Motor neuron (in vitro differentiated cells): ENCODE data around the gene UTP14A. TPM values are rescaled to one million over a fixed set of nuclear protein-coding genes. Genes with fewer than 3 reads are reported as not detected.

Experiments used
- ATAC-seq, 8 experiments: fragments of 200-7000 bp; cut with Tn5 transposase; replicated peaks in 6 of 8; 2 replicates each; pipeline ENCODE4 v1.8.0; 2021; ENCODE audit warnings: mild to moderate bottlenecking in 8 of 8, moderate library complexity in 8 of 8
- H3K27ac ChIP-seq, 2 donors: fragments of 250-450 bp; sonication (Bioruptor Pico); 2 replicates each; pipeline ENCODE4 v1.9.0; 2021; ENCODE audit warnings: antibody characterized with exemption in 2 of 2, mild to moderate bottlenecking in 2 of 2, moderate library complexity in 1 of 2
- H3K4me1 ChIP-seq, 2 donors: fragments of 250-450 bp; sonication (Bioruptor Pico); replicated peaks in 1 of 2; 2 replicates each; pipeline ENCODE4 v1.6.1; 2021; ENCODE audit warnings: antibody characterized with exemption in 2 of 2, mild to moderate bottlenecking in 2 of 2, moderate library complexity in 1 of 2
- H3K4me3 ChIP-seq, 5 donors: fragments of 250-450 bp; sonication (Bioruptor Pico); 2 replicates each; pipeline ENCODE4 v1.9.0; 2021; ENCODE audit warnings: antibody characterized with exemption in 5 of 5, mild to moderate bottlenecking in 5 of 5, moderate library complexity in 4 of 5
- WGBS, 10 experiments: fragments of 450-650 bp; shearing (Covaris generic); methylation state at CpG; one replicate each; pipeline ENCODE4 v1.0.0; 2022; 5-methylcytosine and 5-hydroxymethylcytosine counted together
- in situ Hi-C, 9 experiments: fragments of 400-800 bp; cut with MboI; loops; one replicate each; pipeline ENCODE4 v1.15.0; 2021; ENCODE audit warnings: low sequenced_read_pairs in 9 of 9, low pct_unique_long_range_greater_than_20kb in 2 of 9; ENCODE audit not compliant: unreplicated experiment in 9 of 9
- total RNA-seq, 8 experiments: library from RNA; unstranded; fragments of 300-600 nt; gene quantifications; 2 replicates each; pipeline versions ENCODE4 v1.2.3 to v1.2.4, GENCODE V29; 2022

Gene UTP14A
- total RNA-seq, 8 experiments from 2014 or later: 10.2 to 38.1 (median 19.7) TPM

DNA sequence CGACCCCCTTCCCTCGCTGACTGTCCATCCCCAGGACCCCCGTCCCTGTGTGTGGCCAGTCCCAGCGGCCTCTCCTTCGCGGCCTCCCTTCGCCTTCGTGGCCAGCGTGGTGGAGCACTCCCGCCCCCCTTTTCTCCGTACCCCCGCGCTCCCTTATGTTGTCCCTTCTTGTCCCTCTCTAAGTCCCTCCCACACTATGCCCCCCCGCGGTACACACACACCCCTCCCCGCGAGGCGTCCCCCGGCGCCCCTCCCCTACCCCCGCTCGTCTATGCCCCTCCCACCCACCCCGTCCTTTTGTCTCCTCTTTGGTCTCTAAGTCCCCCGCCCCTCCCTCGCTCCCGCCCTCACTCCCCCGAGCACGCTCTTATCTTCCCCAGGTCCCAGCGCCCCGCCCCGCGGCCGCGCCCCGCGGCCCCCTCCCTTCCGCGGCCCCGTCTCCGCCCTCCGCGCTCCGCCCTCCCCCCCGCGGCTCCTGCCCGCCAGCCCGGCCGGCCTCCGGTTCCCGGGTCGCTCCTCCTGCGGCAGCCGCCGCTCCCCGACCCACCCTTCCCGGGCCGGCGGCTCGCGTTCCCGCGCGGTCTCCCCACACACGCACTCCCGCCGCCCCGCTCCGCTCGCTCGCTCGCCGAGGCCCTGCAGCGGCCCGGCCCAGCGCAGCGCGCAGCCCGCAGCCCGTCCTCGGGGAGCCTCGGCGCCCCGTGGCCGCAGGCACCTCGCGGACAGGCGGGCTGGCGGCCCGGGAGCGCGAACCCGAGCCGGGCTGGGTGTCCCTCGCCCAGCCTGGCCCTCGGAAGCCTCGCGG lies 26.3 kb downstream of the UTP14A start:
- peak overlapping the region; percentile 86 to 95 for H3K27ac ChIP-seq
- peaks cover 0 to 2% of the 10 kb centered on the region in 2 donors for H3K4me1 ChIP-seq
- no CpG with 5 or more reads among the region's 97 CpGs for WGBS, 10 experiments
- peak; percentile 41 to 69 (median 59) for ATAC-seq
- in situ Hi-C loops: loop anchor here in 2 of 9 experiments (25.0 kb wide), 1 partner anchor 105 kb away; no protein-coding TSS in a partner anchor
- H3K4me3 ChIP-seq: peak overlapping the region; percentile 46 to 74 (median 58)

DNA sequence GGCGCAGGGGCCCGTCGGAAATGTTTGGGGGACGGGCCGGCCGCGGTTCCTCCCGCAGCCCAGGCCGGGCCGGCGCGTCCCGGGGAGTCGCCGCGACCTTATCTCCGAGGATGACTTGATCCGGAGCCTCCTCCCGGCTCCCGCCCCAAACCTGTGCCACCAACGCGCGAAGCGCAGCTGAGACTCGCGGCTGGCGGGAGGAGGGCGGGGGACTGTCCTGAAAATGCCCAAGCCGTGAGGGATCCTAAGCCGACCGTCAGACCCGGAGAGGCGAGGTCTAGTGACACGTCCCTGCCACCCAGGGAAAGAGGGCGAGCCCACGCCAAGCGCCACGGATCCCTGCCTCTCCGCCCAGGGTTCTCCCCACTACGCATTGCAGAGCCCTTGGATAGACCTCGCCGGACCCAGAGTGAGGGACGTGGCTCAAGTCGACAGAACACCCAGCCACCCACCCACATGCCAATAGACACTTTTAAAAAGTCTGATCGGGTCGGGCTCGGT lies 26.9 kb downstream of the UTP14A start:
- in situ Hi-C loops: loop anchor here in 2 of 9 experiments (25.0 kb wide), 1 partner anchor 104 kb away; no protein-coding TSS in a partner anchor
- Histone ChIP-seq H3K27ac (peak overlapping the region; percentile 20 to 69), H3K4me1 (peaks cover 0 to 2% of the 10 kb centered on the region in 2 donors), H3K4me3 (peak overlapping the region; percentile 46 to 74 (median 58))
- peak in 6 of 8 experiments; percentile 1 to 7 (median 2) for ATAC-seq
- WGBS, 10 experiments: no CpG with 5 or more reads among the region's 47 CpGs

DNA sequence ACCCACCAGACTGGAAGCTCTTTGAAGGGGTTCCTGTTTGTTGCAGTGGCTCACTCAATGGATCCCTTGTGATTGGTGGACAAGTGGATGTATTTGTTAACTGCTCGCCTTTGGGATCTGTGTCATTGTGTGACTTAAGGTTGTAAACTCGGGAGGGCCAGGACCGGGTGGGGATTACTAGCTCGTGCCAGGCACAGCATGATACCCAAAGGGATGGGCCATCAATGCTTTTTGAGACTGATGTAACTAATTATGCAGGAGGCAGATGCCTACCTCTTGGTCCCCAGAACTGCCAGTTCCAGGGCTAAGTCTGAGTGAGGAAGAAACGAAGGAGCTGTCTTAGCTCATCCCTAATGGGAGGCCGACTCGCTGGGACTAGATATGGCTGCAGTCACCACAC lies 27.7 kb downstream of the UTP14A start:
- 0 to 73% (median 13%) methylated on average over 1 to 4 of the region's 7 CpGs; no CpG with 5 or more reads in 4 of the 10 experiments for WGBS, 10 experiments
- in situ Hi-C loops: loop anchor here in 2 of 9 experiments (25.0 kb wide), 1 partner anchor 104 kb away; no protein-coding TSS in a partner anchor
- Histone ChIP-seq H3K4me1 (peaks cover 0 to 2% of the 10 kb centered on the region in 2 donors), H3K27ac (no peak overlapping the region), H3K4me3 (no peak overlapping the region)
- no peak for ATAC-seq

DNA sequence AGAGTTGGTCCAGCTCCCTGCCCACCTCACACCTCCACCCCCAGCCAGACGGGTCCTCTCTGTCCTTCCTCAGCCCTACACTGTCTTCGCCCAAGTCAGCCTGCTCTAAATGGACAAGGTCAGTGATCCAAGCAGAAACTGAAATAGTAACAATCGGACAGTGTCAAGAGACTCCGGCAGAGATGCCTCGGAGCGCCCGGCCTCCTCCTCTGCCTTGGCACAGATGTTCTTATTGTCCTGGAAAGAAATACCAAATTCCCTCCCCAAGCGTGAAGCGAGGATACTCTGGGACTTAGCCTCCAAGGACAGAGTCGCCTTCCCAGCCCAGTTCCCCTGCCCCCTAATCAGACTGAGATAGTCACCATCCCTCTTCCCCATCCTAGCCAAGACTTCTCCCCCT lies 28.5 kb downstream of the UTP14A start:
- Histone ChIP-seq H3K4me1 (peaks cover 0 to 2% of the 10 kb centered on the region in 2 donors), H3K27ac (no peak overlapping the region), H3K4me3 (no peak overlapping the region)
- in situ Hi-C loops: loop anchor here in 2 of 9 experiments (25.0 kb wide), 1 partner anchor 103 kb away; no protein-coding TSS in a partner anchor
- no peak for ATAC-seq
- WGBS, 10 experiments: 20 to 47% (median 39%) methylated on average over 1 to 10 of the region's 10 CpGs; no CpG with 5 or more reads in 6 of the 10 experiments

DNA sequence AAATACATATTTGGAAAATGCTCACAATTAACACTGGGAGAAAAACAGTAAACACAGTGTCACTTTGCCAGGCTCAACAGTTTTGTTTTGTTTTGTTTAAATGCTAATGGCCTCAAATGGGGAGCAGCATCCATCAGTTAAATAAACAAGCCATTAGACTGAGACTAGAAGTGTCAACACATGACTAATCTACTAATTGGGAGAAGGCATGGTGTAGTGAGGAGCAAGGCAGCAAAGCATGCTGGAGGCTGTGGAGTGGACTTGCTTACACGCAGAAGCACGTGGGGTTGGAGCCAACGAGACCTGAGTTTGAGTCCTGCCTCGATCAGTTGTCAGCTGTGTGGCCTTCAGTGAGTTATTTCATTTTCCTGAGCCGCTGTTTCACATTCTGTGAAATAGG lies 29.0 kb downstream of the UTP14A start:
- in situ Hi-C loops: loop anchor here in 2 of 9 experiments (25.0 kb wide), 1 partner anchor 102 kb away; no protein-coding TSS in a partner anchor

DNA sequence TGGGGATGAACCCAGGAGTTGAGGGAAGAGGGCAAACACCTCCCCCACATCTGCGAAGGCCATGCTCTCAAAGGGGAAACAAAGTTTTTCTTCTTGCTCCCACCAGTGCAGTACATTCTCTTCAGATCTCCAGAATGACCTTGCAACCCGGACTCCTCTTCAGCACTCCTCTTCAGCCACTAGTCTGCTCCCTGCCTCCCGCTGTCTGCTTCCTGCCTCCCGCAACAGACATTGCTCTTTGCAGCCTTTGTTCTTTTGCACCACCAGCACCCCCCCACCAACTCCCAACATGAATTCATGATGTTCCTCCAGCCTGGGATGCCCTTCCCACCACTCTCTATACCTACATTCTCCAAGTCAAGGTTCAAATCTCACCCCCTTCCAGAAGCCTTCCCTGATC lies 32.1 kb downstream of the UTP14A start:
- in situ Hi-C loops: loop anchor here in 2 of 9 experiments (25.0 kb wide), 1 partner anchor 99 kb away; no protein-coding TSS in a partner anchor
- 71 to 92% methylated on average over 1 to 2 of the region's 4 CpGs; no CpG with 5 or more reads in 8 of the 10 experiments for WGBS, 10 experiments
- Histone ChIP-seq H3K27ac (no peak overlapping the region), H3K4me3 (no peak overlapping the region), H3K4me1 (peaks cover 0 to 3% of the 10 kb centered on the region in 2 donors)
- no peak for ATAC-seq

More for the DNA sequence above, 29.0 kb downstream of the UTP14A start:
- H3K27ac ChIP-seq: no peak overlapping the region
- peaks cover 0 to 2% of the 10 kb centered on the region in 2 donors for H3K4me1 ChIP-seq
- ATAC-seq: no peak
- H3K4me3 ChIP-seq: no peak overlapping the region
- WGBS, 10 experiments: 0 to 37% (median 17%) methylated on average over 1 to 5 of the region's 5 CpGs; no CpG with 5 or more reads in 7 of the 10 experiments

DNA sequence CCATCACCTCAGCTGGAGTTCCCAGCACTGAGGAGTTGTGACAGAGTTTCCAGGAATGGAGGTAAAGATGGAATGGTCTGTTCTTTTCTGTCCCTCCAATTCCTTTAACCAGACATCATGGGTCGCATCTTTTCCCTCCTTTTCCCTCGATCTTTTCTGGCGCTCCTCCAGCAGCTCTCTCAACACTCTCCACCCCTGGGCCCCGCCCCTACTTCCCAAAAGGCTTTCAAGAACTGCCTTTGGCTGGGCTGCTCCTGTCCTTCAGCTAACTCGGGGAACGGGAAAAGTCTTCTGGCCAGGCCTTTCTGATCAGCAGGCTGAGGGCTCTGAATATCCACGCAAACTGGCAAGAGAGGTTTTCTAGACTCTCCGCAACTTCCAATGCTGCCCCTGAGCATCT lies 34.0 kb downstream of the UTP14A start:
- Histone ChIP-seq H3K4me3 (no peak overlapping the region), H3K4me1 (peaks cover 0 to 3% of the 10 kb centered on the region in 2 donors), H3K27ac (no peak overlapping the region)
- ATAC-seq: peak in 2 of 8 experiments; percentile 15 to 47
- in situ Hi-C loops: loop anchor here in 2 of 9 experiments (25.0 kb wide), 1 partner anchor 97 kb away; no protein-coding TSS in a partner anchor
- WGBS, 10 experiments: 0 to 30% (median 20%) methylated on average over 1 to 6 of the region's 8 CpGs; no CpG with 5 or more reads in 5 of the 10 experiments

DNA sequence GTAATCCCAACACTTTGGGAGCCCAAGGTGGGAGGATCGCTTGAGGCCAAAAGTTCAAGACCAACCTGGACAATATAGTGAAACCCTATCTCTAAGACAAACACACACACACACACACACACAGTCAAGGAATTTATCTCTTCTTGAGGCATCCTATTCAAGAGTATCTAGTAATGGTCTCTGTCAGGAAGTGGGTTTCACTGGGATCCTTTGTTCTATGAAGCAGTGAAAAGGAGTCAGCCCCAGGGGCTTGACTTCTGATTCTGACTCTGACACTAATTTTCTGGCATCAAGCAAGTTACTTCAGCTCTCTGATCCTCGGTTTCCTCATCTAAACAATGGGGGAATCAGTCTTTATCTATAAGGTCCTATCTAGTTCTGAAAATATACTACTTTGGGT lies 34.8 kb downstream of the UTP14A start:
- Histone ChIP-seq H3K4me1 (peaks cover 0 to 3% of the 10 kb centered on the region in 2 donors), H3K27ac (no peak overlapping the region), H3K4me3 (no peak overlapping the region)
- ATAC-seq: no peak
- 0 to 32% methylated on average over 1 to 2 of the region's 2 CpGs; no CpG with 5 or more reads in 8 of the 10 experiments for WGBS, 10 experiments
- in situ Hi-C loops: loop anchor here in 2 of 9 experiments (25.0 kb wide), 1 partner anchor 97 kb away; no protein-coding TSS in a partner anchor

DNA sequence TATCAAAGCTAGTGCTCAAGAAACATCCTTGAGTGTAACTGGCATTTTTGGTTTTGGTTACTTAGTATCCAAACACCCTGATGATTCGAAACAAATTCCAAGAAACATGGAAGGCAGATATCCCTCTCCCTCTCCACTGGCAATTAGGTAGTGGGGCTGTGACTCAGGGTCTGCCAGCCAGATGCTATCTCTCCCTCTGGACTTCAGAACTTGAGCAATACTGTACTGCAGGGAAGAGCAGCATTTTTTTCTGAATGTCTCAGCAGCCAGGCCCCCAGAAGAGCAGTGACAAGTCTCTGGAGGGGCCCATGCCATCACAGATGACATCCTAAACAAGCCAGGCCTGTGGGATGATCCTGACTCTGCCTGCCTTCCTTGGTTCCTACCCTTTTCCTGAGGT lies 39.2 kb downstream of the UTP14A start:
- H3K4me1 ChIP-seq: peaks cover 0 to 2% of the 10 kb centered on the region in 2 donors
- no peak for ATAC-seq
- WGBS, 10 experiments: 30 to 80% methylated on average over 1 of the region's 1 CpG; no CpG with 5 or more reads in 8 of the 10 experiments
- in situ Hi-C loops: loop anchor here in 2 of 9 experiments (25.0 kb wide), 1 partner anchor 92 kb away; no protein-coding TSS in a partner anchor
- no peak overlapping the region for H3K27ac ChIP-seq
- no peak overlapping the region for H3K4me3 ChIP-seq

DNA sequence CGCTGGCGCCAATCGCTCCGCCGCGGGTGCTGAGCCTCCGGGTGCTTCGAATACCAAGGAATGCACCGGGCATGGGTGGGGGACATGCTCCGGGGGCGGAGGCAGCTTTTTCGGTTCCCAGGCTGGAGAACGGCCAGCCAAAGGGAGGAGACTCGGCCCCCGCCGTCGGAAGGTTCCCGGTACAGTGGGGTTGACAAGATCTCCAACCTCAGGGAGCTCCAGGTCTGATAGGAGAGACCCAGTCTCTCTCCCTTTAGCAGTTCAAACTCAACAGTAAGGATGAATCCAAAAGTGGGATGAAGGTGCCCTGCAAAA lies 47.3 kb downstream of the UTP14A start:
- no peak for ATAC-seq
- no CpG with 5 or more reads among the region's 18 CpGs for WGBS, 10 experiments
- Histone ChIP-seq H3K4me1 (peaks cover 10 to 19% of the 10 kb centered on the region in 2 donors), H3K4me3 (no peak overlapping the region), H3K27ac (no peak overlapping the region)
- in situ Hi-C loops: no loop called here

DNA sequence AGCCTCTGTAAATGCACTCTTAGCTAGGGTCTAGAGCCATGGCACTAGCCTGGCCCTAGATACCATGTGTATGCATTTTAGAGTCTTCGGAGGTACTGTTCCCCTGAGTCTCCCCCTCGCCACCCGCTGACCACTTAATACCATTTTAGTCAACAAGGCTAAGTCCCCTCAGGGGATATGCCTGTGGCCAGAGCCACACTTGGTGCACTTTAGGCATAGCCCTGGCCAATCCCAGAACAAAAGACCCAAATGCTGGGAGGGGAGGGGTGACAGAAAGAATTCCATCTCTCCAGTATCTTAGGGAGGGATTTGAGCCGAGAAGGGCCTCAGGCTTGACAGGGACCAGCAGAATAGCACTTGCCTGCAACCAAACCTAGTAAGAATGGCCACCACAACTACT lies 47.9 kb downstream of the UTP14A start:
- 60 to 100% (median 70%) methylated on average over 1 to 3 of the region's 4 CpGs; no CpG with 5 or more reads in 6 of the 10 experiments for WGBS, 10 experiments
- no peak for ATAC-seq
- in situ Hi-C loops: no loop called here
- Histone ChIP-seq H3K4me1 (peaks cover 12 to 21% of the 10 kb centered on the region in 2 donors), H3K4me3 (no peak overlapping the region), H3K27ac (no peak overlapping the region)

DNA sequence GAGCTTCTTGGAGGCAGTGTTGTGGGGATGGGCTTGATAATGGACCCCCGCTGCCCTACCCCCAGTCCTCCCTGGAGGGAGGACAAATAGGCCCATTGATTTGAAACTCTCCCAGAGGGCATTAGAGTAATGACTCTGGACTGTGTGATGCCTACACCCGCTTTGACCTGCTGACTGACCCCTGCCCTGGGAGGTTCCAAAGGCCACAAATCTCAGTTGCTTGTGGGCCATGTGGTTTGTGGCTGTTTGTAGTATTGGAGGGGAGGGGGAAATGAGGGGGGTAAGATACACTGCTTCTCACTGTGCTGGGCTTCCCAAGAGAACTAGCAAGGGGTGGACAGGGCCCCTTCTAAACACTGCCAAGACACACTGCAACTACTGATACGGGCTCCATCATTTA lies 48.8 kb downstream of the UTP14A start:
- Histone ChIP-seq H3K4me1 (peaks cover 19 to 30% of the 10 kb centered on the region in 2 donors), H3K27ac (no peak overlapping the region), H3K4me3 (no peak overlapping the region)
- WGBS, 10 experiments: 32% methylated on average over 2 of the region's 3 CpGs; no CpG with 5 or more reads in 9 of the 10 experiments
- in situ Hi-C loops: no loop called here
- no peak for ATAC-seq

DNA sequence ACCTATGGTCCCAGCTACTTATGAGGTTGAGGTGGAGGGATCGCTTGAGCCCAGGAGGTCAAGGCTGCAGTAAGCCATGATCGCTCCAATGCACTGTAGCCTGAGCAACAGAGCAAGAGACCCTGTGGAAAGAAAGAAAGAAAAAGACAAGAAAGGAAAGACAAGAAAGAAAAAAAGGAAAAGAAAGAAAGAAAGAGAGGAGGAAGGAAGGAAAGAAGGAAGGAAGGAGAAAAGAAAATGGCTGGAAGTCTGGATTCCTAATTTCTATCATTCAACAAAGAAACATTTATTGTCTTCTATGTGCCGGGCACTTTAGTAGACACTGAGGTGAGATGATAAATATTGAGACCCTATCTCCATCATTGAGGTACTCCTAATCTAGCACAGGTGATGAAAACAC lies 49.7 kb downstream of the UTP14A start:
- ATAC-seq: no peak
- H3K27ac ChIP-seq: no peak overlapping the region
- WGBS, 10 experiments: 40 to 100% (median 91%) methylated on average over 1 to 3 of the region's 3 CpGs; no CpG with 5 or more reads in 4 of the 10 experiments
- no peak overlapping the region for H3K4me3 ChIP-seq
- in situ Hi-C loops: no loop called here
- H3K4me1 ChIP-seq: peaks cover 22 to 31% of the 10 kb centered on the region in 2 donors
